HG02763 (cell line): ENCODE data around the gene MAPK12.
"Not testable (repeated sequence)": the region's sequence is repeated elsewhere in the genome, so short reads cannot be mapped to it uniquely, and the experiment has no call there.

Source experiments
- ATAC-seq: cut with Tn5 transposase; IDR thresholded peaks from one replicate; pipeline ENCODE4 v1.9.1; 2021; ENCODE audit warnings: mild to moderate bottlenecking, moderate library complexity; ENCODE audit not compliant: unreplicated experiment

The MAPK12 gene

GRCh38 chr22:50217543-50218152 is 43.8 kb downstream of the MAPK12 start:
- ATAC-seq: no peak

- no peak for ATAC-seq
Measured at GRCh38 chr22:50216684-50217520, 44.6 kb downstream of the MAPK12 start.

GRCh38 chr22:50216055-50216683 is 45.3 kb downstream of the MAPK12 start:
- no peak for ATAC-seq

GRCh38 chr22:50215297-50216054 is 46.0 kb downstream of the MAPK12 start:
- no peak for ATAC-seq

GRCh38 chr22:50213263-50213662 is 48.2 kb downstream of the MAPK12 start:
- ATAC-seq: no peak

- no peak for ATAC-seq
Measured at GRCh38 chr22:50211147-50211546, 50.3 kb downstream of the MAPK12 start.

GRCh38 chr22:50210378-50211139 is 50.9 kb downstream of the MAPK12 start:
- no peak for ATAC-seq

- ATAC-seq: no peak
Measured at GRCh38 chr22:50209893-50210292, 51.6 kb downstream of the MAPK12 start.

GRCh38 chr22:50208939-50209892 is 52.3 kb downstream of the MAPK12 start:
- no peak for ATAC-seq

- ATAC-seq: no peak
Measured at GRCh38 chr22:50208430-50208938, 53.0 kb downstream of the MAPK12 start.

- no peak for ATAC-seq
Measured at GRCh38 chr22:50207383-50208140, 53.9 kb downstream of the MAPK12 start.

- ATAC-seq: no peak
Measured at GRCh38 chr22:50206599-50206998, 54.9 kb downstream of the MAPK12 start.

GRCh38 chr22:50205781-50206569 is 55.5 kb downstream of the MAPK12 start:
- ATAC-seq: no peak

GRCh38 chr22:50204998-50205397 is 56.5 kb downstream of the MAPK12 start:
- not testable (repeated sequence) for ATAC-seq

GRCh38 chr22:50204571-50204970 is 56.9 kb downstream of the MAPK12 start:
- no peak for ATAC-seq

GRCh38 chr22:50203288-50203687 is 58.2 kb downstream of the MAPK12 start:
- ATAC-seq: no peak
